Stomach (tissue), 4 donors: ENCODE data around the gene ARHGAP22.

Experiments
- CTCF ChIP-seq, 7 experiments: fragments of 450-650 bp in 4 of 7; fragments of 200-600 bp in 3 of 7; sonication (generic) in 3 of 7; IDR thresholded peaks; one replicate each; pipeline ENCODE4 v1.5.1; 2016 to 2019; ENCODE audit warnings: antibody characterized with exemption in 7 of 7, control low read depth in 2 of 7, mild to moderate bottlenecking in 1 of 7
- EP300 ChIP-seq: sonication (generic); formaldehyde crosslinking; IDR thresholded peaks from one replicate; pipeline ENCODE4 v1.6.1; 2017; ENCODE audit warnings: antibody characterized with exemption
- POLR2A ChIP-seq, 4 donors: fragments of 450-650 bp; IDR thresholded peaks; one replicate each; pipeline ENCODE4 v1.6.1; 2016; ENCODE audit warnings: antibody characterized with exemption in 4 of 4, control low read depth in 2 of 4, mild to moderate bottlenecking in 1 of 4, moderate library complexity in 1 of 4

- TF ChIP-seq CTCF (IDR thresholded peaks at IDR 0.05) (no peak), EP300 (no peak), POLR2A (IDR thresholded peaks at IDR 0.05) (no peak)
These were observed 68.7 kb downstream of the ARHGAP22 start for GRCh38 chr10:48536156-48536500.
